Panc1 (cell line): Measurements from ENCODE around the gene PDXDC1. TPM values are rescaled to one million over a fixed set of nuclear protein-coding genes. Genes with fewer than 3 reads are reported as not detected.
"Not testable (repeated sequence)": the region's sequence is repeated elsewhere in the genome, so short reads cannot be mapped to it uniquely, and the experiment has no call there.

Source experiments
- ATAC-seq: fragments of 200-7000 bp; cut with Tn5 transposase; 2 replicates; pipeline ENCODE4 v1.9.1; 2020; ENCODE audit warnings: mild to moderate bottlenecking, moderate library complexity
- BruUV-seq: library from RNA; stranded (reverse); fragments of 400-500 nt; replicated peaks from 2 replicates; lab custom pipeline; 2021; lab: Mats Ljungman, UMichigan
- CTCF ChIA-PET: fragments of 300-600 bp; sonication (Branson Sonifier 250); formaldehyde crosslinking; loops from one replicate; lab custom pipeline; 2022; ENCODE audit warnings: antibody characterized with exemption; lab: Charles Lee
- POLR2A ChIA-PET: fragments of 300-600 bp; sonication (Branson Sonifier 250); formaldehyde crosslinking; loops from one replicate; lab custom pipeline; 2022; ENCODE audit warnings: antibody characterized with exemption; lab: Charles Lee
- DNase-seq: peaks from one replicate; pipeline ENCODE4 v3.0.0-alpha.2; 2010; ENCODE audit warnings: low read depth, low spot score
- H3K27ac ChIP-seq: 2 replicates; pipeline ENCODE4 v1.5.1; 2011; ENCODE audit warnings: mild to moderate bottlenecking, low read length, inconsistent platforms
- H3K27me3 ChIP-seq: fragments of 200-500 bp; sonication (Bioruptor generic); 2 replicates; pipeline ENCODE4 v1.6.0; 2014; ENCODE audit warnings: low read length, inconsistent platforms; ENCODE audit not compliant: control insufficient read depth, insufficient read depth
- H3K36me3 ChIP-seq: fragments of 200-500 bp; sonication (Bioruptor generic); 2 replicates; pipeline ENCODE4 v1.5.1; 2014; ENCODE audit warnings: inconsistent platforms, mild to moderate bottlenecking, low read length, moderate library complexity; ENCODE audit not compliant: control insufficient read depth, insufficient read depth
- H3K4me1 ChIP-seq: 2 replicates; pipeline ENCODE4 v1.5.1; 2011; ENCODE audit warnings: inconsistent platforms, mild to moderate bottlenecking, low read length, moderate library complexity; ENCODE audit not compliant: control insufficient read depth, insufficient read depth
- H3K4me3 ChIP-seq, 2 experiments: 2 replicates each; pipeline ENCODE4 v1.5.1; 2011 to 2012; ENCODE audit warnings: low read depth in 2 of 2, low read length in 2 of 2, mild to moderate bottlenecking in 2 of 2, inconsistent platforms in 1 of 2, moderate library complexity in 1 of 2
- H3K9me3 ChIP-seq: fragments of 200-500 bp; sonication (Bioruptor generic); 2 replicates; pipeline ENCODE4 v1.5.1; 2014; ENCODE audit warnings: low read depth, mild to moderate bottlenecking, inconsistent platforms, low read length, moderate library complexity; ENCODE audit not compliant: control insufficient read depth, insufficient read depth
- in situ Hi-C: cut with HindIII; loops from 2 replicates; pipeline ENCODE4 v1.10.0; 2016; ENCODE audit warnings: low sequenced_read_pairs, low pct_unique_long_range_greater_than_20kb
- intact Hi-C: fragments of 100-400 bp; cut with micrococcal nuclease; formaldehyde crosslinking; loops from one replicate; pipeline ENCODE4 v1.10.0; 2022; ENCODE audit not compliant: unreplicated experiment
- total RNA-seq: library from RNA; stranded (reverse); gene quantifications from one replicate; pipeline ENCODE4 v1.2.1, GENCODE V29; 2021; ENCODE audit not compliant: unreplicated experiment

The PDXDC1 gene
- total RNA-seq, 1 experiment from 2014 or later = 103 TPM

GRCh38 chr16:15025234-15025951 lies 50.6 kb downstream of the PDXDC1 start:
- H3K4me1 ChIP-seq, H3K36me3 ChIP-seq, intact Hi-C loops, CTCF ChIA-PET, H3K27me3 ChIP-seq, H3K9me3 ChIP-seq, POLR2A ChIA-PET, DNase-seq, in situ Hi-C loops, H3K4me3 ChIP-seq: not testable (repeated sequence)
- peak; percentile 45; the same call in 1 of the 2 replicates for ATAC-seq
- BruUV-seq = TSS peak; percentile 29
- peak overlapping the region; percentile 20 for H3K27ac ChIP-seq

- intact Hi-C loops = not testable (repeated sequence)
Measured at GRCh38 chr16:15027051-15027450, 52.2 kb downstream of the PDXDC1 start.

GRCh38 chr16:15027503-15028344 lies 52.9 kb downstream of the PDXDC1 start:
- in situ Hi-C loops, H3K9me3 ChIP-seq, POLR2A ChIA-PET, intact Hi-C loops, DNase-seq, H3K27me3 ChIP-seq, H3K4me1 ChIP-seq, H3K4me3 ChIP-seq, CTCF ChIA-PET, H3K36me3 ChIP-seq, BruUV-seq: not testable (repeated sequence)
- H3K27ac ChIP-seq = peak overlapping the region; percentile 54
- ATAC-seq = peak; percentile 22

More at GRCh38 chr16:15027051-15027450, 52.2 kb downstream of the PDXDC1 start:
- H3K4me3 ChIP-seq, ATAC-seq, POLR2A ChIA-PET, H3K27me3 ChIP-seq, H3K9me3 ChIP-seq, H3K27ac ChIP-seq, DNase-seq, H3K36me3 ChIP-seq, CTCF ChIA-PET, in situ Hi-C loops, H3K4me1 ChIP-seq, BruUV-seq: not testable (repeated sequence)

GRCh38 chr16:15028345-15028715 lies 53.5 kb downstream of the PDXDC1 start:
- DNase-seq, intact Hi-C loops, H3K27me3 ChIP-seq, ATAC-seq, H3K4me3 ChIP-seq, H3K4me1 ChIP-seq, in situ Hi-C loops, H3K9me3 ChIP-seq, H3K36me3 ChIP-seq, POLR2A ChIA-PET, CTCF ChIA-PET: not testable (repeated sequence)
- H3K27ac ChIP-seq = peak overlapping the region; percentile 54
- BruUV-seq = TSS peak; percentile 50

GRCh38 chr16:15028801-15029698 lies 54.2 kb downstream of the PDXDC1 start:
- H3K27me3 ChIP-seq, H3K36me3 ChIP-seq, DNase-seq, H3K4me1 ChIP-seq, H3K9me3 ChIP-seq, intact Hi-C loops, CTCF ChIA-PET, in situ Hi-C loops, H3K4me3 ChIP-seq: not testable (repeated sequence)
- peak overlapping the region; percentile 54 for H3K27ac ChIP-seq
- POLR2A ChIA-PET = interaction anchor here (0.6 kb wide), 1 partner anchor 23 kb away, joined by 3 read pairs; no protein-coding TSS in a partner anchor
- BruUV-seq = TSS peak; percentile 7
- ATAC-seq = peak; percentile 62
